NT2/D1 (cell line): Measurements from ENCODE around the gene BCL2L15.

Source experiments
- DNase-seq: peaks from one replicate; pipeline ENCODE4 v3.0.0-alpha.2; 2011; ENCODE audit warnings: low read depth, low spot score
- H3K27me3 ChIP-seq: 2 replicates; pipeline ENCODE4 v1.6.0; 2011; ENCODE audit warnings: mild to moderate bottlenecking; ENCODE audit not compliant: insufficient read length, insufficient read depth
- H3K36me3 ChIP-seq: 2 replicates; pipeline ENCODE4 v1.6.1; 2011; ENCODE audit warnings: mild to moderate bottlenecking, low read length, mixed read lengths; ENCODE audit not compliant: insufficient read depth, insufficient read length
- H3K4me1 ChIP-seq: 2 replicates; pipeline ENCODE4 v1.5.1; 2011; ENCODE audit not compliant: insufficient read depth, insufficient read length
- H3K4me3 ChIP-seq: 2 replicates; pipeline ENCODE4 v1.5.1; 2011; ENCODE audit warnings: low read depth; ENCODE audit not compliant: insufficient read length
- H3K9ac ChIP-seq: 2 replicates; pipeline ENCODE4 v1.6.0; 2011; ENCODE audit warnings: low read depth; ENCODE audit not compliant: insufficient read length
- H3K9me3 ChIP-seq: 2 replicates; pipeline ENCODE4 v1.5.1; 2011; ENCODE audit warnings: mild to moderate bottlenecking, low read length; ENCODE audit not compliant: insufficient read depth
- SUZ12 ChIP-seq: IDR thresholded peaks from 2 replicates; pipeline ENCODE4 v1.6.1; 2011; ENCODE audit not compliant: insufficient read length, insufficient read depth; ENCODE audit errors: extremely low read depth
- YY1 ChIP-seq: IDR thresholded peaks from 2 replicates; pipeline ENCODE4 v1.6.1; 2011; ENCODE audit not compliant: insufficient read length, insufficient read depth
- ZNF274 ChIP-seq: IDR thresholded peaks from 2 replicates; pipeline ENCODE4 v1.6.1; 2011; ENCODE audit warnings: mild to moderate bottlenecking, low read depth, low read length

The BCL2L15 gene

DNA sequence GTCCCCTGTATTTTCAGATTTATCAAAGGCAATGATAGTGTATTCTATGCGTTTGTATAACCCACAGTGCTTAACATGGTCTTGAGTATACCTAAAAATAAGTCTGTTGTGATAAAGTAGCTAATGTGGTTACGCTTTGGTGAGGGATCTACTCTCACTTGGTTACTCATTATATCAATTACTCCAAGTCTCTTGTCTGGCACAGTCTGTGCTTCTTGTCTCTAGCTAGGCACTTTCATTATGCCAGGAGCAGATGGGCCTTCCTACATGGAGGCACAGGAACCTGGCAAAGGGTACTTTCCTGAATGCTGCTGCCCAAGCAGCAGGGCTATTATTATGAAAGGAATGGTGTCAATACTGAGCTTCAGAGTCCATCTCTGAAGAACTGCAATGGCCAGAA, 11.7 kb downstream of the BCL2L15 start:
- TF ChIP-seq ZNF274 (no peak), SUZ12 (no peak), YY1 (no peak)
- Histone ChIP-seq H3K27me3 (no peaks in the 10 kb centered on the region), H3K4me3 (no peak overlapping the region), H3K4me1 (no peaks in the 10 kb centered on the region), H3K36me3 (no peaks in the 10 kb centered on the region), H3K9me3 (no peaks in the 10 kb centered on the region), H3K9ac (no peak overlapping the region)
- no peak for DNase-seq

GRCh38 chr1:113874012-113874879, 13.1 kb downstream of the BCL2L15 start:
- H3K36me3 ChIP-seq = no peaks in the 10 kb centered on the region
- H3K9ac ChIP-seq = no peak overlapping the region
- no peaks in the 10 kb centered on the region for H3K27me3 ChIP-seq
- no peaks in the 10 kb centered on the region for H3K4me1 ChIP-seq
- DNase-seq = peak; percentile 25
- H3K9me3 ChIP-seq = no peaks in the 10 kb centered on the region
- H3K4me3 ChIP-seq = no peak overlapping the region
- TF ChIP-seq ZNF274 (no peak), YY1 (no peak), SUZ12 (no peak)

DNA sequence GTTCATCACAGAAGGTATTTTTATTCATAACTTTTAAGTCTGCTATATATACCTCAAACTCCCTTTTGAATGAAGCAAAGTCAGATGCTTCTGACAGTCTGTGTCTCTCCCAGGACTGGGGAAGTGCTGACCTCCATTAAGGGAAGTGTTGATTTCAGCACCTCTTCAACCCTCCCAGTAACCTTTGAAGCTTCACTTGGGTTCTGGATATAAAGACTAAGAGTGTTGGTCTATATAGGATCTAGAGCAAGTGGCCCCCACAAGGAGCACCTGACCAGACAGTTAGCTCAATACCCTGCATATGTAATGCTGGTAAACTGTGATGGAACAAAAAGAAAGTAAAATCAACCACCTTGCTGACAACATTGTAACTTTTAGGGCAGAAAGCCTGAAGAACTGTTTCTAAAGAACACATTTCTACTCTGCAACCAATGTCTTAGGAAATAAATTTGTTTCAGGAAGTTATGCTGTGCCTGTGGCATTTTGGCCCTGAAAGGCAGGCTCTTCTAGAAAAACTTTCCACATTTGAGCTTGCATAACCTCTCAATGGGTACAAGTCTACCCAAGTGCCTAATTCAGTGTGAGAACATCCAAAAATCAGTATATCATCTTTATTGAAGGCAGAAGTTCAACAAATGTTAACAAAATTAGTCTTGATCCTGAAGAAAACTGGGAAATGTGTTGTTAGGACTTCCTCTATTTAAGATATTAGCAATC, 15.0 kb downstream of the BCL2L15 start:
- Histone ChIP-seq H3K27me3 (no peaks in the 10 kb centered on the region), H3K9ac (no peak overlapping the region), H3K4me3 (no peak overlapping the region), H3K4me1 (no peaks in the 10 kb centered on the region), H3K36me3 (no peaks in the 10 kb centered on the region), H3K9me3 (no peaks in the 10 kb centered on the region)
- DNase-seq = no peak
- TF ChIP-seq YY1 (no peak), ZNF274 (no peak), SUZ12 (no peak)

DNA sequence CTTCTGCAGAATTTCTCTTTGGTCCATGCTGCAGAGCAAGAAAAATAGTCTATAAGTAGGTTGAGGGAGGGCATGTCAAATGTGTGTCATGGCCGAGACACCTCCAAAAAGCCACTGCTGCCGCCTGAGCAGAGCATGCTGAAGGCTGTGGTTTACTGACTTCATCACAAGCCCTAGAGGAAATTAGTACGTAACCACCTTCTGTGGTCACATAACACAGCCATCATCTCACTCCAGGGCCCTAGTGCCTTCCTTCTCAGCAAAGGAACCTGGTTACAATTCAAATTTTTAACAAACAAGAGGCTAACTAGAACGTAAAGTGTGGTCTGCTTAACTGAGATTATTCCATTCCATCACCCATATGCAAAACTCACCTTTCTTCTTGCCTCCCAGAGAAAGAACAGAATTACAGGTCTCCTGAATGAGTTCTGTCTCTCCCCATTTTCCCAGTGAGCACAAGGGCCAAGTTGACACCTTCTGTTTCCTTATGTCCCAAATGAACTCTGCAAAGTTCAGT, 15.7 kb downstream of the BCL2L15 start, which contains the start of gene PTPN22:
Gene PTPN22, minus strand, starts transcription at position 116 of the 517 bp plus-strand sequence.
- no peak within 1 kb of the TSS for H3K4me3 ChIP-seq
- DNase-seq = no peak
- no peaks in the 10 kb centered on the region for H3K27me3 ChIP-seq
- H3K36me3 ChIP-seq = no peaks in the 10 kb centered on the region
- H3K4me1 ChIP-seq = no peaks in the 10 kb centered on the region
- no peak for TF ChIP-seq SUZ12
- TF ChIP-seq YY1 = no peak
- no peak for TF ChIP-seq ZNF274
- no peaks in the 10 kb centered on the region for H3K9me3 ChIP-seq
- no peak within 1 kb of the TSS for H3K9ac ChIP-seq

GRCh38 chr1:113870778-113871177, 16.6 kb downstream of the BCL2L15 start:
- Histone ChIP-seq H3K27me3 (no peaks in the 10 kb centered on the region), H3K4me3 (no peak overlapping the region), H3K9me3 (no peaks in the 10 kb centered on the region), H3K36me3 (no peaks in the 10 kb centered on the region), H3K9ac (no peak overlapping the region), H3K4me1 (no peaks in the 10 kb centered on the region)
- DNase-seq = no peak
- TF ChIP-seq YY1 (no peak), SUZ12 (no peak), ZNF274 (no peak)

DNA sequence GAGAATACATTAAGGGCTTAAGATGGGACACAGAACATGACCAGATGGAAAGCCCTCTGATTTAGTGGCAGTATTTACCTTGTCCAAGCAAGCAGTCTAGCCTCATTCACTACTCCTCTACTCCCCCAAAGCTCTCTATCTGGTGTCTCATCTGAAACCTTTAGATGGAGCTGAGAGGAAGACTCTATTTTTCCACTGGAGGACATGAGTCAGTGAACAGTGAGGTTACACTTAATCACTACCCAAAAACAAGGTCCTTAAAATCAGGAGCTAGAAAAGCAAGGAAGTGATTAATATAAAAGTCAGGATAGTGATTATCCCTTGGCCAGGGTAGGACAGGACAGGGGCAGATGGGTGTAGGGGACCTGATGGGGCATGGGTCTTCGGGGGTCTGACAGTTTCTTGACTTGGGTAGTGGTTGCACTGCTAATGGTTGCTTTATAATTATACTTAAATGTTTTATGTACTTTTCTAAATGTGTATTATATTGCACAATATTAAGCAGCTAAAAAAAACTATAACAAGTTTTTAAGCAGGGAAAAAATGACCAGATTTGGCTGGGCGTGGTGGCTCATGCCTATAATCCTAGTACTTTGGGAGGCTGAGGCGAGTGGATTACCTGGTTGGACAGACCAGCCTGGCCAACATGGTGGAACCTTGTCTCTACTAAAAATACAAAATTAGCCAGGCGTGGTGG, 18.8 kb downstream of the BCL2L15 start:
- TF ChIP-seq ZNF274 (no peak), SUZ12 (no peak), YY1 (no peak)
- no peak for DNase-seq
- H3K4me3 ChIP-seq = no peak overlapping the region
- H3K9ac ChIP-seq = no peak overlapping the region
- no peaks in the 10 kb centered on the region for H3K9me3 ChIP-seq
- no peaks in the 10 kb centered on the region for H3K4me1 ChIP-seq
- H3K36me3 ChIP-seq = no peaks in the 10 kb centered on the region
- H3K27me3 ChIP-seq = no peaks in the 10 kb centered on the region
